Gastrocnemius medialis (tissue), 4 donors: ENCODE results near the gene HSD17B10.

ENCODE experiments used
- POLR2A ChIP-seq, 2 donors: fragments of 450-650 bp; IDR thresholded peaks; one replicate each; pipeline ENCODE4 v1.6.1; 2017; ENCODE audit warnings: antibody characterized with exemption in 2 of 2, mild to moderate bottlenecking in 2 of 2, moderate library complexity in 2 of 2
- TF ChIP-seq, protein P1 (sequence below), 5 experiments: fragments of 450-650 bp in 3 of 5; fragments of 200-600 bp in 2 of 5; sonication (generic) in 2 of 5; IDR thresholded peaks in 4 of 5; conservative IDR thresholded peaks in 1 of 5; 1 replicate in 4 of 5; 2 replicates in 1 of 5; pipeline ENCODE4 v1.5.1; 2016 to 2019; ENCODE audit warnings: antibody characterized with exemption in 5 of 5, mild to moderate bottlenecking in 3 of 5, moderate library complexity in 3 of 5

GRCh38 chrX:53479301-53479700 lies 45.1 kb upstream of the HSD17B10 start:
- TF ChIP-seq, protein P1, sequence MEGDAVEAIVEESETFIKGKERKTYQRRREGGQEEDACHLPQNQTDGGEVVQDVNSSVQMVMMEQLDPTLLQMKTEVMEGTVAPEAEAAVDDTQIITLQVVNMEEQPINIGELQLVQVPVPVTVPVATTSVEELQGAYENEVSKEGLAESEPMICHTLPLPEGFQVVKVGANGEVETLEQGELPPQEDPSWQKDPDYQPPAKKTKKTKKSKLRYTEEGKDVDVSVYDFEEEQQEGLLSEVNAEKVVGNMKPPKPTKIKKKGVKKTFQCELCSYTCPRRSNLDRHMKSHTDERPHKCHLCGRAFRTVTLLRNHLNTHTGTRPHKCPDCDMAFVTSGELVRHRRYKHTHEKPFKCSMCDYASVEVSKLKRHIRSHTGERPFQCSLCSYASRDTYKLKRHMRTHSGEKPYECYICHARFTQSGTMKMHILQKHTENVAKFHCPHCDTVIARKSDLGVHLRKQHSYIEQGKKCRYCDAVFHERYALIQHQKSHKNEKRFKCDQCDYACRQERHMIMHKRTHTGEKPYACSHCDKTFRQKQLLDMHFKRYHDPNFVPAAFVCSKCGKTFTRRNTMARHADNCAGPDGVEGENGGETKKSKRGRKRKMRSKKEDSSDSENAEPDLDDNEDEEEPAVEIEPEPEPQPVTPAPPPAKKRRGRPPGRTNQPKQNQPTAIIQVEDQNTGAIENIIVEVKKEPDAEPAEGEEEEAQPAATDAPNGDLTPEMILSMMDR (IDR thresholded peaks at IDR 0.05 in 4 of 5, conservative IDR thresholded peaks at IDR 0.05 in 1 of 5) = no peak
- TF ChIP-seq POLR2A (IDR thresholded peaks at IDR 0.05) = no peak
